EH (cell line): ENCODE results near the gene HS1BP3.

Source experiments
- DNase-seq: peaks from one replicate; pipeline ENCODE4 v3.0.0-alpha.2; 2015; ENCODE audit warnings: low read depth

The HS1BP3 gene

GRCh38 chr2:20629581-20630171 lies 21.2 kb downstream of the HS1BP3 start:
- DNase-seq = no peak

DNA sequence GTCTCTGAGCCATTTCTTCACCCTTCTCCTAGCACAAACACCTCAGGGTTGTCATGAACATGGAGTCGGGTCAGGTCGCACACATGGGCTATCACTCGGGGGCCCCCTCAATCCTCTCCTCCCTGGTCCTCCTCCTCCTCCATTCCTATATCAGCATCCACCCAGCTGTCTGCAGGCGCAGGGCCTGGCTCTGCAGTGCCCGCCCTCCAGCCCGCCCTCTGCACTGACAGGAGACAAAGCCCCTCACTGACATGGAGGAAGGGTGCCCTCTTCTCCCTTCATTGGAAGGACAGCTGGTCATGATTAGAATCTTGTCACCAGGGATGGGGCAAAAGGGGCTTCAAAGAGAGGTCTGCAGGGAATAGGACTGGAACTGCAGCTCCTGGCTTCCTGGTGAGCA lies 21.7 kb downstream of the HS1BP3 start:
- no peak for DNase-seq

GRCh38 chr2:20627712-20628380 lies 23.1 kb downstream of the HS1BP3 start:
- no peak for DNase-seq

DNA sequence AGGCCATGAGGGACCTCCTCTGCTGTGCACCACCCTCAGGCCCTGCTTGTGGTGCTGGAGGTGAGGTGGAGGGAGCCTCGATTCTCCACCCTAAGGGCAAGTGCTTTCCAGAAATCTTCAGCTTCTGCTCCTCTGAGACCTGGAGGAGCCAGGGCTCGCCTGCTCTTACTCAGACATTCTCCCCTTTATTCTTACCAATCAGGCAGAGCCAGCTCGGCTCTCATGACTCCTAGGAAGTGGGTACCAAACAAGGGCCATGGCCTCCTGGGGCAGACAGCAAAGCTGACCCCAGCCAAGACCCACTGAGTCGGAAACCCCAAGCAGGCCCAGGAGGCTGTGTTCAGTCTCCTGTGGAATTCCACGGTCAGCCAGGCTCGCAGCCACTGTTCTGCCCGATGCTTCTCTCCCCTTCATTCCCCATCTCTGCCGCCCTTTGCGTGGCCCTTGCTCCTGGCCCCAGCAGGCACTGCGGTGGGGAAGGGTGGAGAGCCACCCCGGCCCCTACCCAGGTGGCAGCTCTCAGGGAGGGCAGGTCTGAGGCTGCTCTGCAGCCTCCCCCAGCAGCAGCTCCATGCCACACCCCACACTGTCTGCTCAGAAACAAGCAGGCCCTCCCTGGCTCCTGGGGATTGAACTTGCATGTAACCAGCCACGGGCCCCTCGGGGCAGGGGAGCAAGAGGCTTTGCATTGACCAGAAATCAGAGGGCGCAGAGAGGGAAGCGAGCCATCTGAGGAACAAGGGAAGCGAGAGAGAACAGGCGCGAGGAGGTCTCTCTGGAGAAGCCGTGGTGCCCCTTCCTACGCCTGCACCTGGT lies 24.0 kb downstream of the HS1BP3 start:
- no peak for DNase-seq

- DNase-seq = no peak
Measured at GRCh38 chr2:20626392-20626697, 24.6 kb downstream of the HS1BP3 start.

DNA sequence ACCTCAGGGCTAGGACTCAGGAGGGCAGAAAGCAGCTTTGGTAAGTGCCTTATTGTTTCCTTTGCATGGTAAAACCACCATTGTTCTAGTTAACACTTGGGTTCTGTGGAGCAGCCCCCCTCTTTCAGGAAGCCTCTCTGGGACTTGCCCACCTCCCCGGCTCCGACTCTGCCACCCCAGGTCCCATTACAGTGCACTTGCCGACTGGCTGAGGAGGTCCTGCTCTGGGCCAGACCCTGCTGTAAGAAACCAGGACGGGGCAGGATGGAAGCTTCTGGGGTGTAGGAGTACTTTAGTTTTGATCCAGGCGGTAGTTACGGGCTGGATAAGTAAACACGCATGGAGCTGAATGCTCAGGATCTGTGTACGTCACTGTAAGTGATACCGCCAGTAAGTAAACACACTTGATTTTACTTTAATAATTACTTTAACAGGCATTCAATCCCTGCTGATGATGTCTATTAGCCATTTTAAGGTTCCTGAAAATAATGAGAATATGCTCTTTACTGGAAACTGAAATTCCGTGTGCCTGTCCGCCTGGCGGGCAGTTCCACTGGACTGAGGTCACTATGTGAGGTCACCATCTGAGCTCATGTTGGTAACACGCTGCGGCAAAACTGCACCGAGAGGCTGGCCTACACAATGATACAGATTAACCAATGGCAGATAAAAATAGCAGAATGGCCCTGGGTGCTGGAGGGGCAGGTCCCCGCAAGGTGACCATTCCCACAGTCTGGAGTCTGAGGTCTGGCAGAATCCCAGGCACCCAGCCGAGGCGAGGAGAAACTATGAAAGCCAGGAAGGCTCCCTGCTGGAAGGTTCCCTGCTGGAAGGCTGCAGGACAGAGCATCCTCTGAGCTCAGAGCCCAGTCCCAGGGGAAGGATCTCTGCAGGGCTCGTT lies 25.2 kb downstream of the HS1BP3 start:
- no peak for DNase-seq

DNA sequence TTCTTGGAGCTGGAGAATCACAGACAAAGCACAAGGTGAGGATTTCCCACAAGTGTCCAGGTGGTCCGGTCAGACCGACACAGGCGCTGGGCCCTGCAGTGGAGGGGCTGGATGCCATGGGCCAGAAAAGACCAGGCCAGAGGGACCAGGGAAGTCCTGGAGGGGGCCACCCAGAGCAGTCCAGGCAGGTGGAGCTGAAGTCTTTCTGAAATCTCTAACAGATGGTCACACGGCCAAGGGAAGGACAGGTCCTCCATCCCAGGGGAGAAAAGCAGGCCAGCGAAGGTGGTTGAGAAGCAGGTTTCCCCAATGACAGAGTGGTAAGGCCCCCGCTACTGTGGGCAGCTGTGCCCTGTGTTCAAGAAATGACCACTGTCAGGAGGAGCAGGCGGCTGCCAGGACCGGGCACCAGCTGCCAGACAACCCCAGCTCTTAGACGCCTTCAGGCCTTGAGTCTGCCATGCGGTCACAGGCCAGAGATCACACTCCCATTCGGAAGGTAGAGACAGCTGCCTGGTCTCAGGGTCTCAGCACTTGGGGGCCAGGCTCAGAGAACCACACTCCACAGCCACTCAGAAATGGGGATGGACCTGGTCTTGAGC lies 25.9 kb downstream of the HS1BP3 start:
- DNase-seq = no peak

GRCh38 chr2:20624156-20624883 lies 26.6 kb downstream of the HS1BP3 start:
- no peak for DNase-seq

DNA sequence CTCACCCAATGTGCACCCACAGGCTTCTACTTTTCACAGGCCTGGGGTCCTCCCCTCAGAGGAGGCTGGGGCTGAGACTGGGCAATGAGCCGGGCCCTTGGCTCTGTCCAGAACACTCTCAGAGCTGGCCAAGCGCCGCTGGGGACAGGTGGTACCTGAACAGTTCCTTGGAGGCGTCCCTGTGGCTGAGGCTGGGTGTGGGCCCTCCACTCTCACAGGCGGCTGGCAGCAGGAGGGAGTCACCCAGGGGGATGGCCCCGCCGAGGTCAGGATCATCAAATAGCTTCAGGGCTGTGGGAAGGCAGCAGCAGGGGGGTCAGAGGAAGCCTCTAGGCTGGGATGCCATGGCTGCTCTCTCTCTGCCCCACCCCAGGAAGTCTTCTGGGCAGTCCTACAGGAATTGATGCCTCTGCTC lies 27.1 kb downstream of the HS1BP3 start:
- no peak for DNase-seq

- DNase-seq = no peak
Measured at GRCh38 chr2:20623241-20623640, 27.7 kb downstream of the HS1BP3 start.

DNA sequence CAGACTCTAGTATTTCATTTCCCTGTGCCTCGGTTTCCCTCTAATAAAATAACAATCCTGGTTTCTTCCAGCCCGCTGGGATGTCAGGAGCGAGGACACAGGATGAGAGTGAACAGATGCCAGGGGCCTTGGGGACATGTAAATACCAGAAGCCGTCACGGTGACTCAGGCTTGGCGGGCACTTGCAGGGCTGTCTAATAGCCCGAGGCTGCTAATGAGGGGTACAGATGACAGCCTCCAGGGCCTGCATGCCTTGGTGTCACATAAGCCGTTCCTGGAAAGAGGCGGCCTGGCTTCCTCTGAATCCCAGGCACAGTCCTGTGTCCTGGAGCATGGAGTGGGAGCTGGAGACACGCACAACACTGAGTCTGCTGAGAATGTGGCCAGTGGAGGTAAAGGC lies 28.2 kb downstream of the HS1BP3 start:
- DNase-seq = no peak

GRCh38 chr2:20622296-20622686 lies 28.6 kb downstream of the HS1BP3 start:
- no peak for DNase-seq

- no peak for DNase-seq
Measured at GRCh38 chr2:20621366-20622295, 29.3 kb downstream of the HS1BP3 start.

DNA sequence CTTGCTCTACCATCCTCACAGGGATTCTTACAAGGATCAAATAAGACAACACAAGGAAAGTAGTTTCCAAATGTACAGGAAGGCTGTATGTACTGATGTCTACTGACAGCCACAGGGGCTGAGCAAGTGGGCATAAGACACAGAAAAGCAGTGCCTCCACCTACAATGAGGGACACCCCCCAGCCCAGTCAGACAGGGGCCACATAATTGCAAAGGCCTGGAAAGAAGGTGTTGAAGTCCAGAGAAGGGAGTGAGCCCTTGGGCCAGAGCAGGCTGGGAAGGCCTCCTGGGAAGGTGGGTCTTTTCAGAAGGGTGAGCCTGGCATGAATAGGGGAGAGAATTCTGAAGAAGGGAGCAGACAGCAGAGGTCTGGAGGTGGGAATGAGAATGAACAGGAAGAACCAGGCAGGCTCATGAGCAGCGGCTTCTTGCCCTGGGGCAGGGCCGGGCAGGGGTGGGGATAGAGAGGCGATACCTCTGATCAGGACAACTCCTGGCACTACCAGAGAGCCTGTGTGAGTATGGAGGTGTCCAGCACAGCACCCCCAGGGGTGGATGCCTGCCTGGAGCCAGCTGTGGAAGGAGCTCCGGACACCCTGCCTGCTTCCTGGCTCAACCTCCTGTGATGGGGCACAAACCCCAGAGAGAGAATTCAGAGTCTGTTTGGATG lies 30.1 kb downstream of the HS1BP3 start:
- DNase-seq = no peak

- DNase-seq = no peak
Measured at GRCh38 chr2:20620271-20620681, 30.6 kb downstream of the HS1BP3 start.

GRCh38 chr2:20619624-20620024 lies 31.3 kb downstream of the HS1BP3 start:
- DNase-seq = peak; percentile 52

DNA sequence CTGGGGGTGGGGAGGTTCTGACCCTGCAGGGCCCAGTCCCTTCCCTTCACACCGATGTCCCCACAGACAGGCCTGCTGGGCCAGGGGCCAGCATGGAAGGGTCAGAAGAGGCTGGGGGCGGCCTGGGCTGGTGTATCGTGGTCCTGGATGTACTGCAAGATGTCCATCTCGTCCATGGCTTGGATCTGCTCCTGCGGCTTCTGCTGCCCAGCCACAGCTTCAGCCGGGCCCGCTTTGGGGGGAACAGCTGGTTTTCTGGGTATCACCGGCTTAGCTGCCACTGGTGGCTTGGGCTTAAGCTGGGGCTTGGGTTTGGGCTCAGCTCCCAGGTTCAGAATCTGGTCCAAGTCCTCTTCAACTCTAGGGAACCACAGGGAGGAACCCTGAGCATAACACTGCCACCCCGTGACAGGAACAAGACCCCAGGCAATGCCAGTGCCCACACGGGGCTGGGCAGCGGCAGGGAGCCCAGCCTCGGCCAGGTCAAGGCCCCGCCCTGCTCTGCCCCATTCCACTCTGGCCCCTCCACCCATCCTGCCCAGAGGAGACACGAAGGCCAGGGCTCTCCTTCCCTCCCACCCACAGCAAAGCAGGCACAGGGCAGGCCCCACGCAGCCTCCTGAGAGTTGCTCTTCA lies 31.9 kb downstream of the HS1BP3 start:
- DNase-seq = no peak

DNA sequence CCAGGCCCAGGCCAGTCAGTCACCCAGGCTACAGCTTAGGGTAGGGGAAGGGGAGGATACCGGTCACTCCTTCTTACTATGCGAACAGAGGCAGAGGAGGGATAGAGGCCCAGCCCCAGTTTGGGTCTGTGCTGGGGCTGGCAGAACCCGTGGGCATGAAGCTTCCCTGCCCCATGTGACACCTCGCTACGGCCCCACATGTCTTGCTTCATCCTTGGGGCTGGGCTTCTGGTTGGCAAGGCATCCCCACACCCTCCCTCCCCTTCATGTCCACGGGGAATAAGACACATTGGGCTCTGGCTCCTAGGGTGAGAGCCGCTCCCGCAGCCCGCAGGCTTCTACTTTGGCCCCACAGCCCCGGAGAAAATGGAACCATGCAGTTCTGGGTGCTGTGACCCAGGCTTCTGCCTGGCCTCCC lies 32.4 kb downstream of the HS1BP3 start:
- no peak for DNase-seq

DNA sequence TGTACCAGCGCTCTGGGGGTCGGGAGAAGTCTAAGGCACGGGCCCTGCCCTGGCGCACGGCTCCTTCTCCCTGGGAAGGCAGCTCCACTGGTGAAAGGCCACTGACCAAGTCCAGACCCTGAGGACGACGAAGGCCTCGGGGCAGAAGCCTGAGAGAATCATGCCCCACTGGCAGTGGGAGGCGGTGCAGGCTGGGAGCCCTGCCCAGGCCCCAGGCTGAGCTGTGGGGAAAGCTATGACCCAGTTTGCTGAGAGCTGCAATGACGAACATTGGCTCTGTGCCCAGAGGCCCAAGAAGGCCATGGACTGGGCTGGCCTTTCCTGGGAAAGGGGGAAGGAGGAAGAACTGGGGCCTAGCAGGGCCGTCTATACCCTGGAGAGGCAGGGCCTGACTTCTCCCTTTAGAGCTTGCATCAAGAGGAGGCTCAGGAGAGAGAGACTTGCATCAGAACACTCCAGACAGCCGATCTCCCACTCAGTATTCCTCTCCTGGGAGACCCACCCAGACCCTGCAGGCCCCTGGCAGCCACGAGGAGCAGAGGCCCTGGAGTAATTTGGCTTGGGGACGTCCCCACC lies 32.9 kb downstream of the HS1BP3 start:
- peak; percentile 100 for DNase-seq
